GM12872 (cell line): Measurements from ENCODE around the gene SFTPB.

Source experiments
- TF ChIP-seq, protein P1 (sequence below): IDR thresholded peaks from 3 replicates; pipeline ENCODE4 v1.5.1; 2011; ENCODE audit warnings: low read depth, mild to moderate bottlenecking, low read length, moderate library complexity; ENCODE audit not compliant: insufficient read depth

The SFTPB gene

GRCh38 chr2:85611217-85611704 lies 56.7 kb downstream of the SFTPB start:
- TF ChIP-seq, protein P1, sequence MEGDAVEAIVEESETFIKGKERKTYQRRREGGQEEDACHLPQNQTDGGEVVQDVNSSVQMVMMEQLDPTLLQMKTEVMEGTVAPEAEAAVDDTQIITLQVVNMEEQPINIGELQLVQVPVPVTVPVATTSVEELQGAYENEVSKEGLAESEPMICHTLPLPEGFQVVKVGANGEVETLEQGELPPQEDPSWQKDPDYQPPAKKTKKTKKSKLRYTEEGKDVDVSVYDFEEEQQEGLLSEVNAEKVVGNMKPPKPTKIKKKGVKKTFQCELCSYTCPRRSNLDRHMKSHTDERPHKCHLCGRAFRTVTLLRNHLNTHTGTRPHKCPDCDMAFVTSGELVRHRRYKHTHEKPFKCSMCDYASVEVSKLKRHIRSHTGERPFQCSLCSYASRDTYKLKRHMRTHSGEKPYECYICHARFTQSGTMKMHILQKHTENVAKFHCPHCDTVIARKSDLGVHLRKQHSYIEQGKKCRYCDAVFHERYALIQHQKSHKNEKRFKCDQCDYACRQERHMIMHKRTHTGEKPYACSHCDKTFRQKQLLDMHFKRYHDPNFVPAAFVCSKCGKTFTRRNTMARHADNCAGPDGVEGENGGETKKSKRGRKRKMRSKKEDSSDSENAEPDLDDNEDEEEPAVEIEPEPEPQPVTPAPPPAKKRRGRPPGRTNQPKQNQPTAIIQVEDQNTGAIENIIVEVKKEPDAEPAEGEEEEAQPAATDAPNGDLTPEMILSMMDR: no peak
